Stimulated activated effector memory CD8-positive, alpha-beta T cell treated with anti-CD3 and anti-CD28 coated beads, Interleukin-12 subunit alpha, Interleukin-12 subunit beta, amount 100 ng/mL, for 72 hours (primary cell): ENCODE results near the gene COTL1.
"Not testable (repeated sequence)": the region's sequence is repeated elsewhere in the genome, so short reads cannot be mapped to it uniquely, and the experiment has no call there.

ENCODE experiments used
- ATAC-seq: fragments of 150-1000 bp; cut with Tn5 transposase; 2 replicates; pipeline ENCODE4 v1.10.0; 2021
- DNase-seq, 2 donors: peaks; one replicate each; pipeline ENCODE4 v3.0.0; 2021 to 2022; ENCODE audit warnings: low spot score in 2 of 2
- H3K27ac Mint-ChIP-seq: one replicate; pipeline ENCODE4 v1.8.0; 2022; ENCODE audit warnings: mild to moderate bottlenecking, mixed read lengths
- H3K36me3 Mint-ChIP-seq: one replicate; pipeline ENCODE4 v1.8.0; 2022; ENCODE audit warnings: mild to moderate bottlenecking, mixed read lengths
- H3K4me1 Mint-ChIP-seq: one replicate; pipeline ENCODE4 v1.8.0; 2022; ENCODE audit warnings: mixed read lengths
- H3K4me3 Mint-ChIP-seq: one replicate; pipeline ENCODE4 v1.8.0; 2022; ENCODE audit warnings: mild to moderate bottlenecking, mixed read lengths
- H3K9me3 Mint-ChIP-seq: one replicate; pipeline ENCODE4 v1.8.0; 2022; ENCODE audit warnings: mixed read lengths

The COTL1 gene

DNA sequence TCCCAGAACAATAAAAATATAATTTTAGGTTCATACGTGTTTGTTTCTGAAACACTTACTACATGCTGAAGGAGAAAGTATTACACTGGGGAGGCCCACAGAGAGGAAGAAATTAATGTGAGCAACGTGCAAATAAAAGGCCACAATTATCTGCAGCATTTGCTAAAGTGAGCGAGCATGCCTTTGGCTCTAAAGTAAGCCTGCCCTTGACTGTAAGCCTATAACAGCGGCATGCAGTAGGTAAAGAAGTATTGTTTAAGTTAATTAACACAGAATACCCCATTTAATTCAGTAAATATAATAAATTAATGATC is 13.2 kb upstream of the COTL1 start:
- Mint-ChIP-seq H3K9me3 (no peaks in the 10 kb centered on the region), H3K36me3 (peaks cover 7% of the 10 kb centered on the region), H3K27ac (peak overlapping the region; percentile 65), H3K4me1 (peaks cover 14% of the 10 kb centered on the region), H3K4me3 (no peak overlapping the region)
- ATAC-seq (no peak), DNase-seq (no peak)

DNA sequence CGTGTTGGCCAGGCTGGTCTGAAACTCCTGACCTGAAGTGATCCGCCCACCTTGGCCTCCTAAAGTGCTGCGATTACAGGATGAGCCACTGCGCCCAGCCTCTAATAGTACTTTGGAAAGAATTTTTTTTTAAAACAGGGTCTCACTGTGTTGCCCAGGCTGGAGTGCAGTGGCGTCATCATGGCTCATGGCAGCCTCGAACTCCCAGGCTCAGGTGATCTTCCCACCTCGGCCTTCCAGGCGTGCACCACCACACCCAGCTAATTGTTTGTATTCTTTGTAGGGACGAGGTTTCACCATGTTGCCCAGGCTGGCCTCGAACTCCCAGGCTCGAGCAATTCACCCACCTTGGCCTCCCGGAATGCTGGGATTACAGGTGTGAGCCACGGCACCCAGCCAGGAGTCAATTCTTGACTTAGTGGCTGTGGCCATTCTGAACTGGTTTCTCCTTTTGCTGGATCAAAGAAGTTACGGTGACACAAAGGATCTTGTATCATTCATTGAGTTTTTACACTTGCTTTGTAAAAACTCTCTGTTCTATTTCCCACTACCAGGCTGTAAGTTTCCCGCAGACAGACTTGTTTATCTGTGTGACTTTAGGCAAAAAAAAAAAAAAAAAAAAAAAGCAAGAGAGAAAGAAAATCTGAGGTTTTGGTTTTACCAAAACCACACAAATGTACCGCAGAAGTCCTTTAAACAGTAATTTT is 12.7 kb upstream of the COTL1 start:
- Mint-ChIP-seq H3K27ac (peak overlapping the region; percentile 65), H3K4me3 (no peak overlapping the region), H3K36me3 (peaks cover 7% of the 10 kb centered on the region), H3K9me3 (no peaks in the 10 kb centered on the region), H3K4me1 (peaks cover 14% of the 10 kb centered on the region)
- DNase-seq (no peak), ATAC-seq (no peak)

DNA sequence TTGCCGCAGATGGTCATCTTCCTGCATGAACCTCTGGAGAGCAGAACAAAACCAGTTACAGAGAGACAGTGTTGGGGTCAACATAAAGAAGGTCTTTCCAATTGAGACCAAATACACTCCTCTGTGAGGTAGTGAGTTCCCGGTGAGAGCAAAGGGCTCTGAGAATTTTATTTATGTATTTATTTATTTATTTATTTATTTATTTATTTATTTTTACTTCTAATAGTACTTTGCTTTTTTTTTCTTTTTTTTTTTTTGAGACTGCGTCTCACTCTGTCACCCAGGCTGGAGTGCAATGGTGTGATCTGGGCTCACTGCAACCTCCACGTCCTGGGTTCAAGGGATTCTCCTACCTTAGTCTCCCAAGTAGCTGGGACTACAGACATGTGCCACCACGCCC is 12.1 kb upstream of the COTL1 start:
- Mint-ChIP-seq H3K4me1 (peaks cover 14% of the 10 kb centered on the region), H3K27ac (no peak overlapping the region), H3K4me3 (no peak overlapping the region), H3K9me3 (no peaks in the 10 kb centered on the region), H3K36me3 (peaks cover 7% of the 10 kb centered on the region)
- DNase-seq (no peak), ATAC-seq (no peak)

DNA sequence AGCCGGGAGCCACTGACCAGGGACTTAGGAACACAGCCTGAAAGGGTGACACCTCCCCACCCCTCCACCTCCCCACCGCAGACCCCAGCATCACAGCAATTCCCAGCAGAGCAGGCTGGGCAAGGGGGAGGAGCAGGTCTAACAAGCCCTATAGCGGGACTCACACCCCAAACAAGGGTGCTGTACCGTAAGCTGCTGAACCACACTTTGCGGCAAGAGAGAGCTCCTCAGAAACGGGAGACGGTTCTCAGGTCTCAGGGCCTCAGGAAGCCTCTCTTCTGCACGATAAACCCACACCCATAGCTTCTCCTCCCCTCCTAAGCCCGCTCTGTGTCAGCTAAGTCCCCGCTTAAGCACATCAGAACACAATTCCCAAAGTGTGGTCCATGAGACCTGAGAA is 11.7 kb upstream of the COTL1 start:
- Mint-ChIP-seq H3K9me3 (no peaks in the 10 kb centered on the region), H3K27ac (no peak overlapping the region), H3K36me3 (peaks cover 7% of the 10 kb centered on the region), H3K4me1 (peaks cover 14% of the 10 kb centered on the region), H3K4me3 (no peak overlapping the region)
- no peak for DNase-seq
- ATAC-seq, result no peak

DNA sequence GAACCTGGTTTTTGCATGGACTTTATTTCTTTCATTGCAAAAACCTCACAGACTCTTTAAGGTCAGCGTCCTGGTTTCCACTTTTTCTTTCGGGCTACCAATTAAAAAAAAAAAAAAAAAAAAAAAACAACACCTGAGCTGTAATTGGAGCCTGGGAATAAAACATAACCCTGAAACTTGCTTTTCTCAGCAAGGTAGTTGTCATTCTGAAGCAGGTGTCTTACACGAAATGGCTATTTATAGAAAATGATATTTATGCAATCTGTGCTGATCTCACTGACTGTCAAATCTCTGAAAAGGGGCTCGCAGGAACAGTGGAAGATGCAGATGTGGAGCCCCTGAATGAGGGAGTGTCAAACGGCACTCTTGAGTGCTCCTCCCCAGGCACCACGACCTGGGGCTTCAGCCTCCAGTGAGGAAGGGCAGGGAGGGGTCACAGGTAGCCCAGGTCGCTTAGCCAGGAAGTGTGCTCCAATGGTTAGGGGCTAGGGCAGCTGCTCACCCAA is 10.4 kb upstream of the COTL1 start:
- Mint-ChIP-seq H3K9me3 (no peaks in the 10 kb centered on the region), H3K4me1 (peaks cover 14% of the 10 kb centered on the region), H3K27ac (no peak overlapping the region), H3K4me3 (no peak overlapping the region), H3K36me3 (peaks cover 7% of the 10 kb centered on the region)
- DNase-seq (no peak), ATAC-seq (no peak)

DNA sequence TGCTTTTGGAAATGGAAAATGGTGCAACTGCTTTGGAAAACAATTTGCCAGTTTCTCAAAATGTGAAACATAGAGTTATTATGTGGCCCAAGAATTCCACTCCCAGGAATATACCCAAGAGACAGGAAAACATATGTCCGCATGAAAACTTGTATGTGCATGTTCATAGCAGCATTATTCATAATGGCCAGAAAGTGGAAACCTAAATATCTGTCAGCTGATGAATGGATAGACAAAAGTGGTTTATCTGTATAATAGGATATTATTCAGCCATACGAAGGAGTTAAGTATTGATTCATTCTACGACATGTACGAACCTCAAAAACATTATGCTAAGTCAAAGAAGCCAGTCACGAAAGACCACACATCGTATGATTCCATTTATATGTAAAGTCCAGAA is 7.7 kb upstream of the COTL1 start:
- Mint-ChIP-seq H3K4me3 (no peak overlapping the region), H3K36me3 (peaks cover under 1% of the 10 kb centered on the region), H3K4me1 (peaks cover under 1% of the 10 kb centered on the region), H3K27ac (no peak overlapping the region), H3K9me3 (no peaks in the 10 kb centered on the region)
- DNase-seq, result no peak
- no peak for ATAC-seq

DNA sequence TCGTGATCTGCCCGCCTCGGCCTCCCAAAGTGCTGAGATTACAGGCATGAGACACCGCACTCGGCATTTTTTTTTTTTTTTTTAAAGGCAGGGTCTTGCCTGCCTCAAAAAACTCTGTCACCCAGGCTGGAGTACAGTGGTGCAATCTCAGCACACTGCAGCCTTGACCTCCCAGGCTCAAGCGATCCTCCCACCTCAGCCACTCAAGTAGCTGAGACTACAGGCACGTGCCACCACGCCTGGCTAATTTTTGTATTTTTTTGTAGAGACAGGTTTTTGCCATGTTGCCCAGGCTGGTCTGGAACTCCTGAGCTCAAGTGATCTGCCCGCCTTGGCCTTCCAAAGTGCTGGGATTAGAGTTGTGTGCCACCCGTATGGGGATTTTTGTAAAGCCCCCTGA is 3.0 kb upstream of the COTL1 start:
- not testable (repeated sequence) for H3K4me3 Mint-ChIP-seq

DNA sequence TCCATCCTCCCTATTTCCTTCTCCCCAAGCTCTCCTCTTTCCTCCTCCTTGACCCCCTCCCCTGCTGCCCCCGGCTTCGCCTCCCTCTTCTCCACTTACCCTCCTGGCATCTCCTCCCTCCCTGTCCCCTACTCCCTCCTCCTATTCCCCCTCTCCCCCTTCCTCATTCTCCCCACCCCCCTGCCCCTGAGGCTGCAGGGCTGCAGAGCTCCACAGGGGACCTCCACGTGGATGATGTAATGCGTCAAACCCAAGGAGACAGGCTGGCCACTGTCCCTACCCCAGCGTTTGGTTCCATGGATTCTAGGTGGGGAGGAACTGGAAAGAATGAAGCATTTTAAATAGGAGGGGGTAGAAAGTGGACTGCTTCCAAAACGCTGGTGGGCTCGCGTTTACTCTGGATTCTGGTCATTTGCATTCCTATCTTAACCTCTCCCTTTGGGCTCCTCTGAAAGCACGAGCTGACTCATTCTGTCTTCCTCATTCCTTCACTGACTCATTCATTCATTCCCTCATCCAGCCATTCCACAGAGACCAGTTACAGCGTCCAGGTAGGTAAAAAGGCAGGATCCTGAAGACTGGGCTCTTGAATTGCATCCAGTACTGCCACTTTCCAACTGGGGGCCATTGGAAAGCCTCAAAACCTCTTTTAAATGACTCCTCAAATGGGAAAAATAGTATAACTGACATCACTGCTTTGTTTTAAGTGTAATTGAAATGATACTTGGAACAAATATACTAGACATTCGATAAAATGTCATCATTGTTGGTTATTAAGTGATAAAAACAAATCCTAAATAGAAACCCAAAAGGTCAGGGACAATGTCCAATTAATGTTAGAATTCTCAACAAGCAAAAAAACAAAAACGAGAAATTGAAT is 943 bp upstream of the COTL1 start:
- Mint-ChIP-seq H3K27ac (peak overlapping the region; percentile 67), H3K4me1 (peaks cover 47% of the 10 kb centered on the region)

More for the DNA sequence above, 3.0 kb upstream of the COTL1 start:
- peaks cover 28% of the 10 kb centered on the region for H3K4me1 Mint-ChIP-seq
- ATAC-seq, H3K9me3 Mint-ChIP-seq, H3K27ac Mint-ChIP-seq, DNase-seq: not testable (repeated sequence)
- H3K36me3 Mint-ChIP-seq, result peaks cover 19% of the 10 kb centered on the region

DNA sequence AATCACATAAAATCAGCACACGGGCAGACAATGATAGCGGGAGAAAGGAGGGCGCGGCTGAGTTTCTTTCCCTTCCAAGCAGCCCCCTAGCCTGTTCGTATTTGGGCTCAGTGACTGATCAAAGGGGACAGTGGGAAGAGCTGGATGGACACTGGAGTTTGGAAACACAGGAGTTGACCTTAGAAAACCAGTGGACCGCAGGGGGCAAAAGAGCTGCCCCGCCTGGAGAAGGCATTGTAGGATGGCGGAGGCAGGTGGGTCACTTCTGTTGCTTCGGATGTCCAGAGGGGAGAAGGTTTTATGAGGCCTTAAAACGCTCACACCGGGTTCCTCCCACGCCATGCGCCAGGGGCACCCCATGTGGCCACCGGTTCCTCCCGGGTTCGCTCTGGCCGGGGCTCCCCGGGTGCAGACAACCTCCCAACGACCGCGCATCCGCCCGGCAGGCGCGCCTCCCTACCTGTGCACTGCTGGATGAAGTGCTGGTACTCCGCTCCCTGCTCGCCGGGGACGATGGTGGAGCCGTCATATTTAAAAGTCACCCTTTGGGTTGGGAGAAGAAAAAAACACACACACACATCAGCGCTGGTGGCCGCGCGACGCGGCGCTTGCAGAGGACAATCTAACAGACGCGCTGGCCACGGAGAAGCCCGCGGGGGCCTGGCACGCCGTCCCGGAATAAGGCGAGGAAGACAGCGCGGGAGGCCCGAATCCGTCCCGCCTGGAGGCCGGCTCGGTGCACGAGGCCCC is 662 bp downstream of the COTL1 start:
- peak in 1 of 2 donors; percentile 76 for DNase-seq

More for the DNA sequence above, 943 bp upstream of the COTL1 start:
- H3K36me3 Mint-ChIP-seq, result peaks cover 40% of the 10 kb centered on the region
- peak overlapping the region; percentile 92 for H3K4me3 Mint-ChIP-seq
- ATAC-seq (no peak), DNase-seq (no peak)
- H3K9me3 Mint-ChIP-seq, result no peaks in the 10 kb centered on the region

DNA sequence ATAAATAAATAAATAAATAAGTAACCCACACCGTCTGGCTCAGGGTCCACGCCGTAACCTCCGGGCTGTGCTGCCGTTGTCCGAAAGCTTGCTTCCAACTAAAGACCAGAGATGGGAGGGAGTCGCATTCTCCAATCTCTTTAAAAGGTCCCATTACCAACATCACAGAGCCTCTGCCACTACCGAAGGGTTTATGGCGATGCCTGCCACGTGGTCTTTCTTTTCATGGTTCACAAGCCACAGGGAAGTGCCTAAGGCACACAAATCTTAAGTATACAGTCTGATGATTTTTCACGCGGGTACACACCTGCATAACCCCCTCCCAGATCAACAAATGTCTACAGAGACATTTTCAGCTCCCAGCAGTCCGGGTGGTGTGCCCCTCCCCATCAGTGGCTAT is 1.4 kb downstream of the COTL1 start:
- Mint-ChIP-seq H3K4me1 (peaks cover 62% of the 10 kb centered on the region), H3K4me3 (peak overlapping the region; percentile 92), H3K27ac (peak overlapping the region; percentile 79), H3K9me3 (no peaks in the 10 kb centered on the region), H3K36me3 (peaks cover 56% of the 10 kb centered on the region)
- DNase-seq (peak in 1 of 2 donors; percentile 52), ATAC-seq (no peak)

More for the DNA sequence above, 662 bp downstream of the COTL1 start:
- peaks cover 49% of the 10 kb centered on the region for H3K36me3 Mint-ChIP-seq
- ATAC-seq, result peak; percentile 66
- peak overlapping the region; percentile 92 for H3K4me3 Mint-ChIP-seq
- peak overlapping the region; percentile 79 for H3K27ac Mint-ChIP-seq
- no peaks in the 10 kb centered on the region for H3K9me3 Mint-ChIP-seq
- H3K4me1 Mint-ChIP-seq, result peaks cover 56% of the 10 kb centered on the region

DNA sequence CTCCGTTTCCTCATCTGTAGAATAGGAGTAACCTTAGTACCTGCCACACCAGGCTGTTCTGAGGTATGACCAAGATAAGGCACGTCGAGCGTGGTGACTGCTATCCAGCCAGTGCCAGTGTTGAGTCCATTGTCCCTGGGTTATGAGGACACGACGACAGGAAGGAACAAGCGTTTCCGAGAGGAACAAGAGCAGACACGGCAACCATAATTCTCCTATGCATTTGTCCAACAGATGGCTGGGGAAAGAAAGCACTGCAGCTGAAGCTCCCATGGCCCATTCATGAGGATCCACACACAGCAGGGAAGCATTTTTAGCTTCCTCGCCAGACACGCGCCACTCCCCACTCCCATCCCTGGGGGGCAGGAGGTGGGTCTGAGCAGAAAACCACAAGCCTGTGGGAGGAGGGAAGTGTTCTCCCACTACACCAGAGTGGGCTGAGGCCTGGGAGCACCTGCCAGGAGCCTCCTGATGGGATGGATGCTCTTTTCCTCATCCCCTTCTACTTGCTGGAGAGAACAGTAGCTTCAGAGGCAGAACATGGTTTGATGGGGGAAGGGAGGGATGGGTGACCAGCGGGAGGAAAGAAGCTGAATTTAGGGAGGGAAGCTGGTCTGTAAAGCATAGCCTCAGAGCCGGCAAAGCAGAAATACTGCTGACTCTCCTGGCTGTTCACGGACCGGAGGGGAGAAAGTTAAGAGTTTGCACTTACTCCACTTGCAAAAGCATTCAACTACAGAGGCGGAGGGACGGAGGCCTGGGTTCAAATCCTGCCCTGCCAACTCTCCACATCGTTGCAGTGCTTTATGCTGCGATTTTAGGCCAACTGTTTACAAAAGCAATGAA is 2.7 kb downstream of the COTL1 start:
- Mint-ChIP-seq H3K4me3 (peak overlapping the region; percentile 92), H3K4me1 (peaks cover 74% of the 10 kb centered on the region), H3K9me3 (no peaks in the 10 kb centered on the region), H3K36me3 (peaks cover 56% of the 10 kb centered on the region), H3K27ac (peak overlapping the region; percentile 45)
- DNase-seq, result peak in 1 of 2 donors; percentile 55
- no peak for ATAC-seq

DNA sequence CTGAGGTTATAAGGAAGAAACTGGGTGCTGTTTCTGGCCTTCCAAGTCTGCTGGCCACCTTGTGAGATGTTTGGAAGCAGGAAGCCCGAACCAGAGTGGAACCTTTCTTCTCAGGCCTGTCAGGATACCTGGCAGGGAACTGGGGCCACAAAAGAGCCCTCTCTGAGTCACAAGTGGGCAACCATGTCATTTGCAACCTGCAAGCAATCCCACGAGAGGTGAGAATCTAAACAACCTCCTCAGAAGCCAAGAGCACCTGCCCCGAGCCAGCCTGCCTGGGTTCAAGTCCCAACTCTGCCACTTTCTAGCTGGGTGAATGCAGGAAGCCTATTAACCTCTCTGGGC is 3.3 kb downstream of the COTL1 start:
- H3K36me3 Mint-ChIP-seq, result peaks cover 56% of the 10 kb centered on the region
- peak in 1 of 2 donors; percentile 54 for DNase-seq
- H3K9me3 Mint-ChIP-seq, result no peaks in the 10 kb centered on the region
- peak overlapping the region; percentile 92 for H3K4me3 Mint-ChIP-seq
- ATAC-seq, result no peak
- peaks cover 80% of the 10 kb centered on the region for H3K4me1 Mint-ChIP-seq
- H3K27ac Mint-ChIP-seq, result no peak overlapping the region

DNA sequence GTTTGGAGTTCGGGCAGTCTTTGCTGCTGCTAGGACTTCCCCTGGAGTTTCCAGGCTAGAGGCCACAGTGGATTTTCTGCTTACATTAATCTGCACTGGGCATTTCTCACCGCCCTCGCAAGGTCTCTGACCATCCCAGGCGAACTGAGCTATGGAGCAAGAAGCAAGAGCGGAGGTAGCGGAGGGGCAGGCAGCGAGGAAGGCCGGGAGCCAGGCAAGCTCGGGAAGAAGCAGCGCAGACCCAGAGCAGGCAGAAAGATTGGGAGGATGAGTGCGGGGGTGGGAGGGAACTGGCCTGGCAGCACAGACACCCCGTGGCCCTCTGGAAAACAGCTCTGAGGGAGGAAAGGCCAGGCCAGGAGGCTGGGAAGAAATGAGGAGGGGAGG is 3.8 kb downstream of the COTL1 start:
- Mint-ChIP-seq H3K4me1 (peaks cover 84% of the 10 kb centered on the region), H3K27ac (peak overlapping the region; percentile 76), H3K4me3 (peak overlapping the region; percentile 92), H3K36me3 (peaks cover 56% of the 10 kb centered on the region), H3K9me3 (no peaks in the 10 kb centered on the region)
- DNase-seq (no peak), ATAC-seq (no peak)

DNA sequence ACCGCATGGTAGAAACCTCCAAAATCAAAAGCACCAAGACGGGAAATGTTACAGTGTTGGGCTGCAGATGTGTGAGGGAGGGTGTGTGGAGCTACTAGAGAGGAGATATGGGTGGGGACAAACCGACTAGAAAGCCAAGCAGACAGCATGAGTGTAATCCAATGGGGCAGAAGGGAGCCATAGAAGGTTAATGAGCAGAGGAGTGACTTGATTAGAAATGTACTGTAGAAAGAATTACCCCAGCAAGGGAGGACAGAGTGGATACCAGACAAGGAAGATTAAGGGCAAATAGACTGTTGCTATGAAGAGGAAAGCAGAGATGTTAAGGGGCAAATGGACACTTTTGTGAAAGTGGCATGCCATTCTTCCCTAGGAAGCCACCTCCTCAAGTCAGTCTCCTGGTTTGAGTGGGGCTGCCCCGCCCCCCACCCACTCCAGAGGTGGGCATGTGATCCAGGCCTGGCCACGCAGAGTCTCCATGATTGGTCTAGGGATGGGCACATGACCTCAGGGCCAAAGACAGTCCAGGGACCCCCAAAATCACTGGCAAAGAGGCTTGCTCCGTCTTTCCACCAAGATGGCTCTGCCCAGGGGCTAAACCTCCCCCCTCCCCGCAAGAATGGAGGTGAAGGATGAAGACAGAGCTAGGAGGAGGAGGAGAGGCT is 4.3 kb downstream of the COTL1 start:
- Mint-ChIP-seq H3K4me3 (peak overlapping the region; percentile 92), H3K36me3 (peaks cover 56% of the 10 kb centered on the region), H3K27ac (peak overlapping the region; percentile 76), H3K9me3 (no peaks in the 10 kb centered on the region), H3K4me1 (peaks cover 80% of the 10 kb centered on the region)
- DNase-seq (no peak), ATAC-seq (no peak)
